HCT116 (cell line): ENCODE data around the gene GPR3.

Experiments
- CEBPB ChIP-seq: IDR thresholded peaks from 2 replicates; pipeline ENCODE4 v1.6.1; 2012; ENCODE audit warnings: low read depth
- CTCF ChIP-seq, 3 experiments: fragments of 200-600 bp in 1 of 3; sonication (generic) in 1 of 3; IDR thresholded peaks in 2 of 3; conservative IDR thresholded peaks in 1 of 3; 2 replicates each; pipeline ENCODE4 v1.5.1; 2012 to 2017; ENCODE audit warnings: low read depth in 2 of 3, low read length in 2 of 3, antibody characterized with exemption in 1 of 3, borderline replicate concordance in 1 of 3, control low read depth in 1 of 3, mild to moderate bottlenecking in 1 of 3, mixed read lengths in 1 of 3, mixed run types in 1 of 3, moderate library complexity in 1 of 3; ENCODE audit not compliant: insufficient read depth in 1 of 3
- EGR1 ChIP-seq: IDR thresholded peaks from 2 replicates; pipeline ENCODE4 v1.6.1; 2012; ENCODE audit warnings: low read depth
- EZH2 ChIP-seq: fragments of 200-600 bp; sonication (generic); IDR thresholded peaks from 2 replicates; pipeline ENCODE4 v1.6.1; 2017; ENCODE audit warnings: antibody characterized with exemption, mixed run types
- JUND ChIP-seq: IDR thresholded peaks from 2 replicates; pipeline ENCODE4 v1.6.1; 2012
- MAX ChIP-seq: IDR thresholded peaks from 2 replicates; pipeline ENCODE4 v1.6.1; 2012
- POLR2A ChIP-seq: IDR thresholded peaks from 2 replicates; pipeline ENCODE4 v1.7.0; 2011; ENCODE audit warnings: borderline replicate concordance; ENCODE audit not compliant: insufficient read depth, insufficient read length; ENCODE audit errors: extremely low read depth
- POLR2AphosphoS5 ChIP-seq: IDR thresholded peaks from 2 replicates; pipeline ENCODE4 v1.6.1; 2011; ENCODE audit warnings: mild to moderate bottlenecking, low read depth, low read length, moderate library complexity
- RAD21 ChIP-seq: IDR thresholded peaks from 2 replicates; pipeline ENCODE4 v1.6.1; 2012; ENCODE audit warnings: low read depth, mild to moderate bottlenecking
- TCF7L2 ChIP-seq: IDR thresholded peaks from 2 replicates; pipeline ENCODE4 v1.7.0; 2011; ENCODE audit warnings: borderline replicate concordance, inconsistent platforms; ENCODE audit not compliant: insufficient read depth, insufficient read length; ENCODE audit errors: extremely low read depth
- ZBTB33 ChIP-seq: IDR thresholded peaks from 2 replicates; pipeline ENCODE4 v1.6.1; 2011; ENCODE audit warnings: mild to moderate bottlenecking, low read length, moderate library complexity; ENCODE audit not compliant: insufficient replicate concordance; ENCODE audit errors: extremely low read depth
- ZFX ChIP-seq: fragments of 450-650 bp; IDR thresholded peaks from 2 replicates; pipeline ENCODE4 v1.6.1; 2017
- ZNF274 ChIP-seq: fragments of 200-500 bp; sonication (Bioruptor generic); IDR thresholded peaks from 2 replicates; pipeline ENCODE4 v1.6.1; 2014; ENCODE audit warnings: mild to moderate bottlenecking, low read depth, low read length, inconsistent platforms

GRCh38 chr1:27353166-27353565 is 39.3 kb upstream of the GPR3 start:
- no peak for TF ChIP-seq POLR2A
- TF ChIP-seq CTCF (IDR thresholded peaks at IDR 0.05 in 2 of 3, conservative IDR thresholded peaks at IDR 0.05 in 1 of 3; ENCODE audit: borderline replicate concordance in 1 of 3, insufficient read depth in 1 of 3, low read depth in 2 of 3, low read length in 2 of 3), result no peak
- TF ChIP-seq ZNF274, result no peak
- TF ChIP-seq ZBTB33, result no peak
- no peak for TF ChIP-seq ZFX
- no peak for TF ChIP-seq JUND
- TF ChIP-seq CEBPB, result no peak
- no peak for TF ChIP-seq TCF7L2
- TF ChIP-seq MAX, result no peak
- TF ChIP-seq POLR2AphosphoS5, result no peak
- TF ChIP-seq EGR1, result no peak
- no peak for TF ChIP-seq EZH2
- TF ChIP-seq RAD21, result no peak
